ENCODE measurements around the gene NDUFS6.

GRCh38 chr5:1754531-1755220 is 46.5 kb upstream of the NDUFS6 start:
- no peak for TF ChIP-seq CTCF (IDR thresholded peaks at IDR 0.05; ENCODE audit: low read depth, low read length, poor library complexity, severe bottlenecking)
- TF ChIP-seq EZH2phosphoT487 (IDR thresholded peaks at IDR 0.05; ENCODE audit: borderline replicate concordance, low read length): no peak

All from DOHH2 (cell line).